ENCODE data around the gene GATAD2A.
"Not testable (repeated sequence)": the region's sequence is repeated elsewhere in the genome, so short reads cannot be mapped to it uniquely, and the experiment has no call there.

Gene GATAD2A

GRCh38 chr19:19389683-19390082 is 15.8 kb upstream of the GATAD2A start:
- not testable (repeated sequence) for DNase-seq; H3K18ac ChIP-seq (ENCODE audit: low read depth in 1 of 2, low read length in 2 of 2); H2AFZ ChIP-seq (ENCODE audit: low read depth, low read length); H2BK120ac ChIP-seq (ENCODE audit: low read depth, low read length); H3K9ac ChIP-seq (ENCODE audit: low read length); H2BK5ac ChIP-seq (ENCODE audit: low read depth, low read length, poor library complexity, severe bottlenecking); H2AK5ac ChIP-seq (ENCODE audit: low read length, severe bottlenecking); H4K8ac ChIP-seq (ENCODE audit: low read length); H3K14ac ChIP-seq (ENCODE audit: low read length in 2 of 2); H3K36me3 ChIP-seq (ENCODE audit: control insufficient read depth in 1 of 2, insufficient read depth in 2 of 2, low read depth in 1 of 2, low read length in 2 of 2); H3K27me3 ChIP-seq (ENCODE audit: control insufficient read depth in 1 of 2, insufficient read depth in 1 of 2, low read length in 2 of 2); H3K4me3 ChIP-seq (ENCODE audit: insufficient read depth in 1 of 2, low read depth in 1 of 2, low read length in 2 of 2); H3K4me2 ChIP-seq (ENCODE audit: low read length, poor library complexity, severe bottlenecking); H3K27ac ChIP-seq (ENCODE audit: low read length, poor library complexity, severe bottlenecking); H2BK12ac ChIP-seq (ENCODE audit: low read length in 2 of 2); H3K9me3 ChIP-seq (ENCODE audit: control insufficient read depth, low read length); H3K4ac ChIP-seq (ENCODE audit: low read depth in 1 of 2, low read length in 2 of 2); H2BK15ac ChIP-seq (ENCODE audit: low read depth, poor library complexity, severe bottlenecking); H3K23ac ChIP-seq (ENCODE audit: low read length in 2 of 2)
- peaks cover 14% of the 10 kb centered on the region for H3K4me1 ChIP-seq (ENCODE audit: control insufficient read depth, insufficient read depth, low read depth, low read length)
- peak overlapping the region; percentile 84 for H4K91ac ChIP-seq (ENCODE audit: low read length)
- H3K79me1 ChIP-seq (replicated peaks; ENCODE audit: low read length, poor library complexity, severe bottlenecking): peaks cover 44% of the 10 kb centered on the region
- WGBS: 97% methylated on average over 12 of the region's 12 CpGs

GRCh38 chr19:19394333-19394732 is 11.1 kb upstream of the GATAD2A start:
- H2BK15ac ChIP-seq (ENCODE audit: low read depth, poor library complexity, severe bottlenecking); H3K4me2 ChIP-seq (ENCODE audit: low read length, poor library complexity, severe bottlenecking); H3K4me1 ChIP-seq (ENCODE audit: control insufficient read depth, insufficient read depth, low read depth, low read length); H3K27me3 ChIP-seq (ENCODE audit: control insufficient read depth in 1 of 2, insufficient read depth in 1 of 2, low read length in 2 of 2); H3K4me3 ChIP-seq (ENCODE audit: insufficient read depth in 1 of 2, low read depth in 1 of 2, low read length in 2 of 2); H3K36me3 ChIP-seq (ENCODE audit: control insufficient read depth in 1 of 2, insufficient read depth in 2 of 2, low read depth in 1 of 2, low read length in 2 of 2); H3K23ac ChIP-seq (ENCODE audit: low read length in 2 of 2); H3K9ac ChIP-seq (ENCODE audit: low read length); H4K91ac ChIP-seq (ENCODE audit: low read length); H2AK5ac ChIP-seq (ENCODE audit: low read length, severe bottlenecking); H2AFZ ChIP-seq (ENCODE audit: low read depth, low read length); H3K18ac ChIP-seq (ENCODE audit: low read depth in 1 of 2, low read length in 2 of 2); DNase-seq; H3K27ac ChIP-seq (ENCODE audit: low read length, poor library complexity, severe bottlenecking); H2BK5ac ChIP-seq (ENCODE audit: low read depth, low read length, poor library complexity, severe bottlenecking); H3K9me3 ChIP-seq (ENCODE audit: control insufficient read depth, low read length); H3K14ac ChIP-seq (ENCODE audit: low read length in 2 of 2): not testable (repeated sequence)
- Histone ChIP-seq H2BK12ac (ENCODE audit: low read length in 2 of 2) (peak overlapping the region in 1 of 2 experiments; percentile 15), H3K79me1 (replicated peaks; ENCODE audit: low read length, poor library complexity, severe bottlenecking) (peaks cover 35% of the 10 kb centered on the region), H4K8ac (ENCODE audit: low read length) (peak overlapping the region; percentile 21), H2BK120ac (ENCODE audit: low read depth, low read length) (peak overlapping the region; percentile 75), H3K4ac (ENCODE audit: low read depth in 1 of 2, low read length in 2 of 2) (peak overlapping the region in 1 of 2 experiments; percentile 58)
- WGBS: 94% methylated on average over 6 of the region's 7 CpGs

- Histone ChIP-seq H4K91ac (ENCODE audit: low read length) (no peak overlapping the region), H3K14ac (ENCODE audit: low read length in 2 of 2) (no peak overlapping the region), H4K8ac (ENCODE audit: low read length) (peak overlapping the region; percentile 27), H3K27me3 (ENCODE audit: control insufficient read depth in 1 of 2, insufficient read depth in 1 of 2, low read length in 2 of 2) (no peaks in the 10 kb centered on the region), H2BK15ac (ENCODE audit: low read depth, poor library complexity, severe bottlenecking) (no peak overlapping the region), H3K27ac (ENCODE audit: low read length, poor library complexity, severe bottlenecking) (no peak overlapping the region), H3K4me3 (ENCODE audit: insufficient read depth in 1 of 2, low read depth in 1 of 2, low read length in 2 of 2) (peak overlapping the region in 1 of 2 experiments; percentile 63), H3K4me1 (ENCODE audit: control insufficient read depth, insufficient read depth, low read depth, low read length) (peaks cover 13% of the 10 kb centered on the region), H3K9me3 (ENCODE audit: control insufficient read depth, low read length) (no peaks in the 10 kb centered on the region), H3K23ac (ENCODE audit: low read length in 2 of 2) (no peak overlapping the region), H3K9ac (ENCODE audit: low read length) (peak overlapping the region; percentile 77), H2BK120ac (ENCODE audit: low read depth, low read length) (no peak overlapping the region), H3K79me1 (replicated peaks; ENCODE audit: low read length, poor library complexity, severe bottlenecking) (peaks cover 26% of the 10 kb centered on the region), H3K18ac (ENCODE audit: low read depth in 1 of 2, low read length in 2 of 2) (peak overlapping the region in 1 of 2 experiments; percentile 21), H2BK5ac (ENCODE audit: low read depth, low read length, poor library complexity, severe bottlenecking) (no peak overlapping the region), H3K36me3 (ENCODE audit: control insufficient read depth in 1 of 2, insufficient read depth in 2 of 2, low read depth in 1 of 2, low read length in 2 of 2) (no peaks in the 10 kb centered on the region), H3K4ac (ENCODE audit: low read depth in 1 of 2, low read length in 2 of 2) (peak overlapping the region in 1 of 2 experiments; percentile 24), H2AFZ (ENCODE audit: low read depth, low read length) (no peak overlapping the region), H3K4me2 (ENCODE audit: low read length, poor library complexity, severe bottlenecking) (no peak overlapping the region), H2BK12ac (ENCODE audit: low read length in 2 of 2) (peak overlapping the region in 1 of 2 experiments; percentile 39), H2AK5ac (ENCODE audit: low read length, severe bottlenecking) (no peak overlapping the region)
- peak; percentile 56 for DNase-seq
- 32% methylated on average over 6 of the region's 9 CpGs for WGBS
These were observed 5.6 kb upstream of the GATAD2A start for GRCh38 chr19:19399733-19400433.

- Histone ChIP-seq H3K9ac (ENCODE audit: low read length) (peak overlapping the region; percentile 46), H3K36me3 (ENCODE audit: control insufficient read depth in 1 of 2, insufficient read depth in 2 of 2, low read depth in 1 of 2, low read length in 2 of 2) (no peaks in the 10 kb centered on the region), H2AFZ (ENCODE audit: low read depth, low read length) (no peak overlapping the region), H2BK12ac (ENCODE audit: low read length in 2 of 2) (no peak overlapping the region), H3K4me2 (ENCODE audit: low read length, poor library complexity, severe bottlenecking) (no peak overlapping the region), H2BK15ac (ENCODE audit: low read depth, poor library complexity, severe bottlenecking) (no peak overlapping the region), H2BK5ac (ENCODE audit: low read depth, low read length, poor library complexity, severe bottlenecking) (no peak overlapping the region), H3K4me3 (ENCODE audit: insufficient read depth in 1 of 2, low read depth in 1 of 2, low read length in 2 of 2) (peak overlapping the region in 1 of 2 experiments; percentile 32), H4K91ac (ENCODE audit: low read length) (peak overlapping the region; percentile 73), H3K23ac (ENCODE audit: low read length in 2 of 2) (no peak overlapping the region), H3K79me1 (replicated peaks; ENCODE audit: low read length, poor library complexity, severe bottlenecking) (peaks cover 13% of the 10 kb centered on the region), H3K27ac (ENCODE audit: low read length, poor library complexity, severe bottlenecking) (no peak overlapping the region), H2AK5ac (ENCODE audit: low read length, severe bottlenecking) (no peak overlapping the region), H3K4ac (ENCODE audit: low read depth in 1 of 2, low read length in 2 of 2) (no peak overlapping the region), H3K14ac (ENCODE audit: low read length in 2 of 2) (no peak overlapping the region), H3K27me3 (ENCODE audit: control insufficient read depth in 1 of 2, insufficient read depth in 1 of 2, low read length in 2 of 2) (no peaks in the 10 kb centered on the region), H3K9me3 (ENCODE audit: control insufficient read depth, low read length) (no peaks in the 10 kb centered on the region), H4K8ac (ENCODE audit: low read length) (no peak overlapping the region), H2BK120ac (ENCODE audit: low read depth, low read length) (no peak overlapping the region), H3K18ac (ENCODE audit: low read depth in 1 of 2, low read length in 2 of 2) (no peak overlapping the region), H3K4me1 (ENCODE audit: control insufficient read depth, insufficient read depth, low read depth, low read length) (peaks cover 14% of the 10 kb centered on the region)
- 95% methylated on average over 11 of the region's 11 CpGs for WGBS
- DNase-seq: peak; percentile 52
These were observed 2.7 kb upstream of the GATAD2A start for GRCh38 chr19:19402656-19403372.

All from mesenchymal stem cell (in vitro differentiated cells and primary cell).